Measurements from ENCODE around the gene MST1.
"Not testable (repeated sequence)": the region's sequence is repeated elsewhere in the genome, so short reads cannot be mapped to it uniquely, and the experiment has no call there.

MST1 gene

DNA sequence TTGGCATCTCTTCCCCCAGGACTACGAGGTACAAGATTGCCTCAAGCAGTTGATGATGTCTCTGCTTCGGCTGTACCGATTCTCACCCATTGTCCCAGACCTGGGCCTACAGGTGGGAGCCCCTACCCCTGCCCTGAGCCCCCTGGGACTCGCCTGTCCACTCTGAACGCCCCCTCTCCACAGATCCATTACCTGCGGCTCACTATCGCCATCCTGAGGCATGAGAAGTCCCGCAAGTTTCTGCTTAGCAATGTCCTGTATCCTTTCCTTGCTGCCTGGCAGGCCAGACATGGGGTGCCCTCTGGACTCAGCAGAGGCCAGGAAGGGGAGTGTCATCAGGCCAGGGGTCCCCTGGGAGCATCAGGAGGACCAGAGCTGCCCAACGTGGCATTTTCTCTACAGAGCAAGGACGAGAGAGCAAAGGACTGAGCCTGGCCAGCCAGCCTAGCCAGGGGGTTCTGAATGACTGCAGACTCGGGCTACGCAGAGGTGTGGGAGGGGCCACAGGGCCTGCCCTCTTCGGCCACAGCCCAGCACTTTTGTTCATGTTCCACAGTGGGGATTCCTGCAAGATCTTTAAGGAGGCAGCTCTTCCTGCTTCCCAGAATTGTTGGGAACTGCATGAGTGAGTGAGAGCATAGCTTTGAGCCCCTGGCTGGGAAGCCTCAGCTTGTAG, 11.3 kb upstream of the MST1 start:
- DNase-seq: no peak

GRCh38 chr3:49700014-49700413, 10.7 kb upstream of the MST1 start:
- no peak for DNase-seq

GRCh38 chr3:49699281-49699979, 10.2 kb upstream of the MST1 start:
- no peak for DNase-seq

DNA sequence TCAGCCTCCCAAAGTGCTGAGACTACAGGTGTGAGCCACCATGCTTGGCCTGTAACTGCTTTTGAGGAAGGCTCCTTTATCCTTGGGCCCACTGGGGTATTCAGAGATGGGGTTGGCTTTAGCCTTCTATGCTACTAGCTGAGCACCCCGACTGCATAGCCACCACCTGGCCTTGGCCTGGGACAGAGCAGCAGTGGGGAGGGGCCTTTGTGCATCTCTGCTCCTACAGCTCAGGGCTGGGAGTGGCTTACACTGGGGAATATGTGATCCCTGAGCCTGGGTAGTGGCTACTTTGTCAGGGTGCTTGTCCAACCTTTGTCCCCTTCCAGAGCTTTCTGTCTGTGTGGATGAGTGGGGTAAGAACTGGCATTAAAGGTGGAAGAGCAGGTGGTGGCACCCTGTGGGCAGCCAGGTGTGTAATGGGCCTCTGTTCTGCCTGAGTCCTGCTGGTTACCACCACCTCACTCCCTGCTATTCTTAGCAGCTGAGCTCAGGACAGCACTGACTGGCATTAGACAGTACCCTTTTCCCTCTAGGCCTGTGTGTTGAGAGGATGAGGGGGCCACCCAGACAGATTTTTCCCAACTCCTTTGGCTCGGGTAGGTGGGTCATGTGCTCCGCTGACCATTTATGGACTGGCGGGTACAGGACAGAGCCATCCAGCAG, 6.2 kb upstream of the MST1 start:
- not testable (repeated sequence) for DNase-seq

DNA sequence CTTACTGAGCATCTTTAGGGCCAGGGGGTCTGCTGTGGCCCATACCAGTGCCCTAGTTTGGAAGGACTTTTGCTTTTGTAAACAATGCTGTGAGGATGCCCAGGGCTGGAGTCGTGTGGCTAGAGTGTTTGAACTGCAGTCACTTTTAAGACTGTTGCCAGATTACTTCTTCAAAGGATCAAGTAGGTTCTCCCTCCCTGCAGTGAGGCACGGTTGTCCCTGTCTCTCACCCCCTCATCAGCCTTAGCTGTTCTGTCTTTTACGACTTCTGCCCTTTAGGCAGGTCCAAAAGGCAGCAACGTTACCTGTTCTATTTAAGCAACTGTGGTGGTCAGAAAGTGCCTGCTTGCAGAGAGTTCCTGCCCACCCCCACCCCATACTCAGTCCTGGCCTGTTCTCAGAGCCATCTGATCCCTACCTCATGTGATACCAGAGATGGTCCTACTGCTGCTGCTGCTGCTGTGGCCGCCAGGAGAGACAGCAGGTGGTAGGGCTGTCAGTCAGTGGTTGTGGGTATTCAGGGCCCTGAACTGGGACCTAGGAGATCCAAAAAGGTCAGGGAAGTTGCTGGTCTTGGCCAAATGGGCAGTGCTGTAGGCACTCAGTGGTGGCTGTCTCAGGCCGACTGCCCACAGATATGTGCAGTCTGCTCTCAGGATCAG, 5.3 kb upstream of the MST1 start:
- DNase-seq: not testable (repeated sequence)

GRCh38 chr3:49691481-49691880, 2.2 kb upstream of the MST1 start:
- not testable (repeated sequence) for DNase-seq

GRCh38 chr3:49690856-49691255, 1.6 kb upstream of the MST1 start:
- DNase-seq: not testable (repeated sequence)

DNA sequence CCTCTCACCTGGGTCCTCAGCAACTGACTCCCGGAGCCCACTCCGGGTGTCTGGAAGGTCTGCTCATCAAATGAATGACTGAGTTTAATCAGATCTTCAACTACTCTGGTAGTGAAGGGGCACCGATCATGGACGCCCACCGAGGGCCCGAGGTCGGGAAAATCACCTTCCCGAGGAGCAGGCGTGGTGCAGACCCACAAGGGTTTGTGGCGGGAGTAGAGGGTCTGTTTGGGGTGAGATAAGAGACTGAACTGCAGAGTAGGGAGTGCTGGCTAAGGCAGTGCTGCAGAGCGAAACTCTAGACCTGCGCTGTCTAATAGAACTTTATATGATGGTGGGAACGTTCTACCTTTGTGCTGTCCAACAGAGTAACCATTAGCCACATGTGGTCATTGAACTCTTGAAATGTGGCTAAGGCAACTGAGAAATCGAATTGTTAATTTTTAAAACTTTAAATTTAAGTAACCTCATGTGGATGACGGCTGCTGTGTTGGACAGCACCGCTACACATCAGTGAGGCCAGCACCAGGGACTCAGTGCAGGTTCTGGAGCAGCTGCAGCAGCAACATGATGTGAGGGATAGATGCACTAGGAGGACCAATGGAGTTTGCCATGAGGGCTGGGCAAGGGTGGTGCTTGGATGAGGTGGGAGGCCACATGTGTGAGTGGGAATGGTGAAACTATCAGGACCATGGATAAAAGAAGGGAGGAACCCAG, 792 bp upstream of the MST1 start:
- DNase-seq: not testable (repeated sequence)

DNA sequence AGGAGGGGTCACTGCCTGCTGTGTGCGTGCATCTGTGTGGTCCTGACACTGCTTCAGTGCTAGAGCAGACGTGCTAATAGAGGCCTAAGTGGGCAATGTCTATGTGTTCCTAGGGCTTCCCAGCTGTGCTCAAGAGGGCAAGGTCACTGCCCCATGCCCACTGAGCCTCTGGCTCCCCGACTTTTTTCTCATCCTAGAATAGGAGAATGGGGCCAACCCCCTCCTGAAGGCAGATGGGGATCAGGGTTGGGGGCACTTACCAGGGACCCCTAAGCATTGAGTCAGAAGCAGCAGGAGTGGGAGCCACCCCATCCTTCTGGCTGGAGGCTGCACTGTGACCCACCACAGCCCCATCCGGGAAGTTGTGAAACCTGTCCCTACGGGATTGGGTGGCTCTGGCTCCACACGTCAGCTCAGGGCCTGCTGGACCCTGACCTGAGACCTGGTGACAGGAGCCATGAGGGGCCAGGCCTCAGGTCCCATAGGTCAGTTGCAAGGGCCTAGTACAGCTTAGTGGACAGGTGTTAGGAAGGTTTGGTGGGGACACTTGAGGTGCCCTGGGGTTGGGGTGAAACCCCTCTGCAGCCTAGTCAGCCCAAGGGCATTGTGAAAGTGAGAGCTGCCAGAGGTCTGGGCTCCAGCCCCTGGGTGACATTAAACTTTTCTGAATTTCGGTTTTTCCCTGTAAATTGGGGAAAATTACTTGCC, 782 bp downstream of the MST1 start:
- DNase-seq: not testable (repeated sequence)

GRCh38 chr3:49687424-49687795, 1.9 kb downstream of the MST1 start:
- not testable (repeated sequence) for DNase-seq

- peak; percentile 54 for DNase-seq
Measured at GRCh38 chr3:49686769-49687423, 2.4 kb downstream of the MST1 start.

DNA sequence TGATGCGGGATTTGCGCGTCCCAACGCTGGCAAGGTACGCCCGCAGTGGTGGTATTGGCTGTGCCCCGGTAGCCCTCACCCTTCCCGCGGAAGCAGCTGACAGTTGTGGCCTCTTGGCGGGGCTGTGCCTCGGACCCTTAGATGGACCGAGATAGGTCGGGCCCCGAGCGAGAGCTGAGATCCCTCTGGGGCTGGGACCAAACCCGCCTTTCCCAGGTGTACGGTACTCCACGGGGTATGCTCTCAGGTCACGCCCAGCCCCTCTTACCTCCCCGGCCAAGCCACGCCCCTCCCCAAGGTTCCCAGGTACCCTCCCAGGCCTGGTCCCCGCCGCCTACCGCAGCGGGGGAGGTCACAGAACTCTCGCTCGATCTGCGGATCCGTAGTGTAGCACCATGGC, 2.9 kb downstream of the MST1 start:
- DNase-seq: peak; percentile 21

DNA sequence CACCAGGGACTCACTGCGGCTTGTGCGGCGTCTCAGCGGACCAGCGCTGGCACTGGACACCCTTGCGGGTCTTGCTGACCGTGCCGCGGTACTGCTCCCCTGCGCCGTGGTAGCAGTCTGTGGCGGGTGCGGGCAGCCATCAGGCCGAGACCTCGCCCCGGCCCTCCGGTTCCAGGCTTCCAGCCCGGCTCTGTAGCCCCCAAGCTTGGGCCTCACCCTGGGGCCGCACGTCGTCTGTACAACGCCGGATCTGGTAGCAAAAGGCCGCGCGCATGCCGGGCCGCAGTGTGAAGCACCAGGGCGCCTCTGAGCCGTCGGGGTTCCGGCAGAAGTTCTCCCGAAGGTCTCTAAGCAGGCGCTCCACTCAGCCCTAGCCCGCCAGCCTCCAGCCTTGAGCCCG, 3.4 kb downstream of the MST1 start:
- DNase-seq: not testable (repeated sequence)

GRCh38 chr3:49685103-49685502, 4.2 kb downstream of the MST1 start:
- DNase-seq: not testable (repeated sequence)

DNA sequence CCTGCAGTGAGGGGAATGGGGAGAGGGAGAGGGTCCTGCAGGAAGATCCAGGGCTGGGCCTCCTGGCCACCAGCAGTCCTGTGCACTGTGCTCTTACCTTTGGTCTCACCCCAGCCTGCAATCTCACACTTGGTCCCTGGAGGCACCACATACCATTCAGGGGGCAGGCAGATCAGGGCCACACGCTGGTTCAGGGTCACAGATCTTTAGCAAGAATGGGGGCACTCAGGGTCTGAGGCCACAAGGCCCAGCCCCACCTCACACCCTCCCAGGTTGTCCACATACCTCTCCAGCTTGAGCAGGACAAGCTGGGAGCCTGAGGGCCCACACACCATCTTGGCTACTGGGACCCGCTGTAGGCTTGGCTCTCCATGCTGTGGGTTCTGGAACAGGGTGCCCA, 4.8 kb downstream of the MST1 start:
- not testable (repeated sequence) for DNase-seq

DNA sequence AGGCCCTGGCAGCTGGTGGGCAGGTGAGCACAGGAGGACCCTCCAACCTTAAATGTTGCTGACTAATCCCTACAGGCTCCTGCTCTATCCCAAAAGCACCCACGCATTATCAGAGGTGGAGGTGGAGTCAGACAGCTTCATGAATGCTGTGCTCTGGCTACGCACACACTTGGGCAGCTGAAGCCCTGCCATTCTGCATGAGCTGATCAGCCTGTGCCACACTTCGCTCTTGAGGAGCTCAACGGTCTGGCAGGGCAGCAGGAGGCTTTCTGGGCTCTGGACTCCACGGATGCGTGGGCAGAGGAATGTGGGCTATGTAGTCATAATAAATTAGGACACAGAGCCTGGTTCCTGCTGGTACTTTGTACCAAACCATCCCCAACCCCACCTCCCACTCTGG, 6.1 kb downstream of the MST1 start:
- no peak for DNase-seq

DNA sequence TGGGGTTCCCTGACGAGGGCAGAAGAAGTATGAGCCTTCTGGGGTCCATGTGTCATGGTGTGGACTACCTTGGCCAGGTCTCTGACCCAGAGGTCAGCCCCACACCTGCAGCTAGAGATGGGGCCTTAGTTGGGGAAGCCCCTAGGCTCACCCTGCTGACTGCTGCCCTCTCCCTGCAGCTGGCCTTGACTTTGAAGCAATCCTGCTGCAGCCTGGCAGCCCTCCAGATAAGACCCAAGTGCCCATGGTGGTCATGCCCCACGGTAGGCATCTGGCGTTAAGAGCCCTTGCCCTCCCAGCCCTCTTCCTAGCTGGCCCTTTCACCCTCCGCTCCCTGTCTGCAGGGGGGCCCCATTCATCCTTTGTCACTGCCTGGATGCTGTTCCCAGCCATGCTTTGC, 7.7 kb downstream of the MST1 start:
- DNase-seq: no peak

- no peak for DNase-seq
Measured at GRCh38 chr3:49681232-49681522, 8.1 kb downstream of the MST1 start.

DNA sequence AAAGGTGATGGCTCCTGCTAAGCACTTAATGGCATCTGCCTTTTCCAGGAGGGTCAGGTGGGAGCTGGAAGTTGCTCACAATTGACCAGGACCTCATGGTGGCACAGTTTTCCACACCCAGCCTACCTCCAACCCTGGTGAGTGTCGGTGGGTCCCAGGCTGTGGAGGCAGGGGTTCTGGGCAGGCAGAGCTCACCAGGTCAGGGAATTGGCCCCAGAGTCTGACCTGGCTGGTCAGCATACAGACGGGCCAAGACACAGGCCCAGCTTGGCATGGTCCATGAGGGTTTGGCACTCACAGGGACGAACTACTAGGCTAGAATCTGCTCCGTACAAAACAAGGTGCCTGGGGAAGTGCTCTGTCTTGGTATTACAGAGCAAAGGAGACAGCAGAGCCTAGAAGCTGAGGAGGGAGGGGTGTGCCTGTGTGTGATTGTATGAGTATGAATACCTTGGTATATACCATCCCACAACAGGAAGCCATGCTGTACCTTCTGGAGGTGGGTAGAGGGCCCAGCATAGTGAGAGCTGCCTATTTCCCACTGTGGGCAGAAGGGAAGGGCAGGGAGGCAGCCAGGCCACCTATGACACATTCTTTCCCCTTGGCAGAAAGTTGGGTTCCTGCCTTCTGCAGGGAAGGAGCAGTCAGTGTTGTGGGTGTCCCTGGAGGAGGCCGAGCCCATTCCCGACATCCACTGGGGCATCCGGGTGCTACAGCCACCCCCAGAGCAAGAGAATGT, 8.6 kb downstream of the MST1 start:
- DNase-seq: no peak

DNA sequence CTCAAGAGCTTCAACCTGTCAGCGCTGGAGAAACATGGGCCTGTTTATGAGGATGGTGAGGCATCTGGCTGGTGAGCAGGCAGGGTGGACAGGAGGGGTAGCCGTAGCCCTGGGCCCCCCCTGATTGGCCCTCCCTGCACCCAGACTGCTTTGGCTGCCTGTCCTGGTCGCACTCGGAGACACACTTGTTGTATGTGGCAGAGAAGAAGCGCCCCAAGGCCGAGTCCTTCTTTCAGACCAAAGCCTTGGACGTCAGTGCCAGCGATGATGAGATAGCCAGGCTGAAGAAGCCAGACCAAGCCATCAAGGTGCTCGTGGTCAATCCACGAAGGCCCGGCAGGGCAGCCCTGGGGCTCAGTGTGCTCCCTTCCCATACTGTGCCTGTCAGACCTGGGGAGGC, 13.4 kb downstream of the MST1 start:
- no peak for DNase-seq

- peak; percentile 16 for DNase-seq
Measured at GRCh38 chr3:49674497-49674983, 14.7 kb downstream of the MST1 start.
